NCI-H1105 (cell line): ENCODE data around the gene MAEL.

ENCODE experiments used
- DNase-seq: peaks from one replicate; lab custom pipeline; 2025; lab: John Stamatoyannopoulos, UW

The MAEL gene

GRCh38 chr1:166988974-166989515 is at the start of gene MAEL:
MAEL (plus strand) TSS chr1:166989280; CDS start chr1:166989353, 73 bp downstream.
- no peak for DNase-seq

DNA sequence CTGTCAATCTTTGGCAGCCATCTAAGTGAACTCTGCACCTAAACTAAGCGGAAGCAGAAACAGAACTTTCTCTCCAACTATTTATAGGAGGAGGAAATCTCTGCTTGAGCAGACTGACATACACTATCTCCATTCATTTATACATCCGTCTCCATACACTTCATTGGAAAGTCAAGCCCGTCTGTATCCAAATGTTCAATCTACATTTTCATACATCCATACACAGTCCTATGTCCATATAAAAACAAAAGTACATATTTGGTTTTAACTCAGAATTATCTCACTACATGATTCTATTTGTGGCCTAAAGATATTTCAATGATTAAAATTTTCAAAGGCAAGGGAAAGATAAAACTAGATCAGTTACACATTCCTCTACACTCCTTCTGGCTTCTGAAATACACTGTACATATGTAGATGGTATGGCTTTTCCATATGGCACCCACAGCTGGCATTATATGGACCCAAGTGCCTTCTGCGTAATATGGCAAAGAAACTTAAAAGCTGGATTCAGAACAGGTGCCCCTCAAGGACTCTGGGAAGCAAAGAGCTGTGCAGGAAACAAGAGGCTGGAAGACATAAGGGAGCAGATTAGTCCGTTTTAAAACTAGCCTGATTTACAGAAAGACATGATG is 49.2 kb upstream of the MAEL start:
- DNase-seq = no peak

DNA sequence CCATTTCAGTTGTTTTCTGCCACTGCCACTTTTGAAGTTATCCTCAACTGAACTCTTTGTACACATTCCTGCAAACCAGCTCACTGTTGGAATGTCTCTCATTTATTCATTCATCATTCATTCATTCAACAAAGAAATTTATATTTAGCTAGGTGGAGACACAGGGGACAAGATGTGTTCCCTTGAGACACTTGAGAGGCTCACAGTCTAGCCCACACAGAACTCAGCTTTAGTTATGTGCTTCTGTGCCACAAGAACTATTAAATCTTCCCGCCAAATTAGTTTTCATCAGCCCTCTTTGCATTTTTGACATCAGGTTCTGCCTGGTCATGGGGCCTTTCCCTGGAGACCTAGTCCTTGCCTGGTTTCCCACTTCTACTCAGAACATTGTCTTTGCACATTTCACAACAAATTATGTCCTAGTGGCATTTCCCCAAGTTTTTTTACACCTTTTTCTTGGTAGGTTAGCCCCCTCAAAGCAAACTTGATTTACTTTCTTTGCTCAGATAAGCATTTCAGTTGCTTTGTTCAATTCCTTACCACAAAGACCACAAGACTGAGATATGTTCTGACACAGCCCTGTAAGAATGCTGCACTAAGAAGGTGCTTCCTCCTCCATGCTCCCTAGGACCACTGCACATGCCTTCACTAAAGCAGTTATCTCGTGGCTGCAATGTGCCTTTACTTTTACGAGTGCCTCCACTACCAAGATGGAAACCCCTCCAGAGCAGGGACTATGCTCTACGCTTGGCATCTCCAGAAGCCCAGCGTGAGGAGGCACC is 44.7 kb upstream of the MAEL start:
- DNase-seq = no peak

DNA sequence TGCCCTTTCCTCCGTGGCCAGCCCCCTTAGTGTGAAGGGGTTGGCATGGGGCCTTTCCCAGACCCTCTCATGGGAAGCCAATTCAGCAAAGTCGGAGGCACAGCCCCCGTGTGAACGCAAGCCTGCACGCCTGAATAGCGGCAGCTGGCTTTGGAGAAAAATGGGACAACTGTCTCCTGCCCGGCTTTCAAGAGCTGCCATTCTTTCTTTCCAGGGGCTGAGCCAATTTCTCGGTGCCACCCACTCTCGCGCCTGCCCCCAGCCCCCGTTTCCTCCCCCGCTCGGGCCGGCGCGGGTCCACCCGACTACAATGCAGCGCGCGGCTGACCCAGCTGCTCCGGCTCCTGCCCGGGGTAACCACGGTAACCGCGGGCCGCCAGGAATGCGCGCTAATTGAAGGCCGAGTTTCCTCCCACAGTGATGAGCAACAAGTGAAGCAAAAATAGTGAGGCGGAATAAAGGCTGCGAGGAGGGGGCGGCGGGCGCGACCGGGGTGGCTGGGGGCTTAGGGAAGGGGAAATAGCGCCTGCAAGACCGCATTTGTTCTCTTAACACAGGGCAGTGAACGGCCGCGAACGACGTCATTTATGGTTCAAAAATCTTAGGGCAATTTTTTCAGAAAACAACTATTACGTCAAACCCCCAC is 41.6 kb upstream of the MAEL start:
- DNase-seq = peak; percentile 59

- DNase-seq = no peak
Measured at GRCh38 chr1:166948856-166949350, 40.2 kb upstream of the MAEL start.

DNA sequence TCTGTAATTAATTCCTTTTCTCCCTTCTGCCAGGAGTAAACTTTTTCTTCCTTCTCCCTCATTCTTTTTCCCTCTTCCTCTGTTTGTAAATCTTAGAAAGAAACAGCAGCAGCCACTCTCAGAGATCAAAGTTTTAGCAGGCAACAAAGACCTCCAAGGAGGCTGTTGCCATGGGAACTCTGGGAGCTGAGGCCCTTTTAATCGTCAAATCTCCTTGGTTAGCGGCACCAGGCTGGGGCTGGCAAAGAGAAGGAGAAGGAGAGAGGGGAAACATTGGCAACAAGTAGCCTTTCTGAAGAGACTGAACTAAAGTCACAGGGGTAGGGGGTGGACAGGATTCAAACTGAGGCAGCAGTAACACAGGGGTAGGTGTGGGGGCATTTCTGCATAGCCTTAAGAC is 38.9 kb upstream of the MAEL start:
- no peak for DNase-seq

GRCh38 chr1:166951050-166951449 is 38.0 kb upstream of the MAEL start:
- DNase-seq = no peak

DNA sequence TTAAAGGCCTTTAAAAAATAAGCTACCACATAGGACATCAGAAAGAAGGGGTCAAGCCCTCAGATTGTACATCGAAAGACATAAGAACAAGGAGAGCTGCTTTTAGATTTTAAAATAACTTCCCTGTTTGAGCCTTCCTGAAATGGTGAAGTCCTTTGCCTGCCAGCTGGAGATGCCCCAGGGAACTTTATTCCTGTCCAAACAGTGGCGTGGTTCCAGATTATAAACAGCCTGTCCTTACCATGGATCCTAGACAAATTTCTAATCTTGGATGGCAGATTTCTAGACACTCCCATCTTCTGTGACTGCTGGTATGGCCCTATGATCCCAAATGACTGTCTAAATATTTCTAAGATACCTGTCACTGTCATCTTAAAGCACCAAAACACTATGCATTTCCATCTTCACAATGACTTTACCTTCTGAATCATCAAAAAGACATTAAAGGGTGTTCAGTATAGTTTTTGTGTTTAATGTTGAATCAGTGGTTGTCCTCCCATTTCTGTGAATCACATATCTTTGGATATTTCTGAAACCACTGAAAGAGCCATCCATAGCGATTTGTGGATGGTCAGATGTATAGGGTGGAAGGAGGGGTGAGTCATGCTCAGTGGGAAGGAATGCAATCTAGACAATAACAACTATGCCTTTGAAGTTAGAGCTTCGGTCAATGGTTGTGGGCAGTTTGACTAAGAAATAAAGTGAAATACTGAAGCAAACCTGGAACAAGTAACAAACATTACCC is 36.9 kb upstream of the MAEL start:
- no peak for DNase-seq

GRCh38 chr1:166953491-166953890 is 35.6 kb upstream of the MAEL start:
- DNase-seq = no peak

- no peak for DNase-seq
Measured at GRCh38 chr1:166956057-166956850, 32.8 kb upstream of the MAEL start.

- DNase-seq = no peak
Measured at GRCh38 chr1:166956872-166957271, 32.2 kb upstream of the MAEL start.

- no peak for DNase-seq
Measured at GRCh38 chr1:166960858-166961474, 28.1 kb upstream of the MAEL start.

GRCh38 chr1:166969074-166969677 is 19.9 kb upstream of the MAEL start:
- no peak for DNase-seq

- DNase-seq = no peak
Measured at GRCh38 chr1:166971252-166971651, 17.8 kb upstream of the MAEL start.

DNA sequence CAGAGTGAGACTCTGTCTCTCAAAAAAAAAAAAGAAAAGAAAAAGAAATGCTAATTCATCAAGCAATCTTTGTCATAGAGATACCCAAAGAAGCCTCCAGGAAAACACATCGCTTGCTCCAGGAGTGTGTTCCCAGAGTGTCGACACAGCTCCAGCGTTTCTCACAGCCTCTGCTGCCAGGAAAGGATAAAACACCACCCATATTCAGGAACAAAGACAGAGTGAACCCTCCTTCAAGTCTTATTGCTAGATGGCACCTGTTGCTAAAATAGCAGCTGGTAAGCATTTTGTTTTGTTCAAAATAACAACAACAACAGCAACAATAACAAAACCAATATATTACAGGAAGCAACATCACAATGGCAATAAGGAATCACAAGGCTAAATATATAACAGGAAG is 16.9 kb upstream of the MAEL start:
- DNase-seq = peak; percentile 11

DNA sequence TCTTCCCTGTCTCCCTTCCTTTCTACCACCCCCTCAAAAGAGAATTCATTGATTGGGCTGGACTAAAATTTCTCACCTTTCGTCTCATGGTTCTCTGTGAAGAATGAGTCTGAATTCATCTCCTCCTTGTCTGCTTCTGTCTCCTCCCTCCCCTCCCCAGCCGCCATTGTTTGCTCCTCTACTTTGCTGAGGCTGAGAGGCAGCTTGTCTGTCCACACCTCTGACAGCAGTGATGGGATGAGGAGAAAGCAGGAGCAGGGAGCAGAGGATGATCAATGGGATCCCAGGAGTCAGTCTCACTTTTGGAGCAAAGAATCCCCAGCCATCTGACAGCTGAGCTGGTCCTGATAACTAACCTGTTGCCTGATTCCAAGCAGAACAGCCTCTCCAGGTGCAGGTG is 16.3 kb upstream of the MAEL start:
- DNase-seq = peak; percentile 46

- no peak for DNase-seq
Measured at GRCh38 chr1:166974647-166975345, 14.3 kb upstream of the MAEL start.

DNA sequence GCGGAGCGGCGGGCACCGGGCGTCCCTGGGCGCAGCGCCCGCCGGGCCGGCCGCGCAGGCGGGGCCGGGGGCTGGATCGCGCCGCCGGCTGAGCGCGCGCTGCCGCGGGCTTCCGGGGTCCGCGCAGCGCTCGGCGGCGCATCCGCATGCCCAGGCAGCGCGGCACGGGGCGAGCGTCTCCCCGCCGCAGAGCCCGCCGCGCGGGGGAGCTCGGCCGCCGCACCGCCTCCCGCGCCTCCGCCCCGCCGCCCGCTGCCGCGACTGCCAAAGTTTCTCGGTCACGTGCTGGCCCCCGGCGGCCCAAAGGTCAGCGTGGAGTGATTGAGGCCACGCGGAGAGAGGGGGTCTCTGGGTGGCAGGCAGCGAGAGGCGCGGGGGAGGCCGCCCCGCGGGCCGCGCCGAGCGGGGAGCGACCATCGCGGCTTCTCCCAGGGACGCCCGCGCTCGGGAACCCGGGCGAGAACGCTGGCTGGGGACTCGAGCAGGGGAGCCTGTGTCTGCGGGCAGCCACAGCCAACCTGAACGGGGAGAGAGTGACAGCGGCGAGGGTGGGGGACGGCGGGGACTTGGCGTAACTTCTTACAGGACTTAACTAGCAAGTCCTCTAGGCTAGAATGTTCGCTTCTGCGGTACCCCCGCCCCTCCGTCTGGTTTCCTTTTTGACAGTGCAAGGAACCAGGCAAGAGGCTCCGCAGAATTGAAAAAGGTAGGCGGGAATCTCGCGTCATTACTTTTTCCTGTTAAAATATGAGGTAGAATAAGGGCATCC is 13.5 kb upstream of the MAEL start, which contains the start of gene ILDR2:
TSS of gene ILDR2 (minus strand) at position 180 of the 769 bp plus-strand sequence. CDS start 272 bp downstream, outside the sequence.
- DNase-seq = peak; percentile 48

DNA sequence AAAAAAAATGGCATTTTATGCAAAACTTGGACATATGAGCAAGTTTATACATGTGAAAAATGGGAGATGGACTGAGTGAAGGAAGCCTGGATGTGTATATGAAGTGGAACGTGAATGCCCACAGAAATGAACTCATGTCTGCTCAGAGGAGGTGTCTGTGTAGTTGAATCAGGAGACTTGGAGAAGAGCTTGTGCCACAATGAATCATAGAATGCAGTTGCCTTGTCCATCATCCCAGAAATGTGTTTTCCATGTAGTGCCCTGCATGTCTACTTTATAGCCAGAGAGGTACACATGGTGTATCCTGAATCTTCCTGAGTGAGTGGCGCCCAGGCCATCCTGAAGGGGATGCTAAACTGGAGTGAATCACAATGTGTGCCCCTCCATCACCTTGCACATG is 11.1 kb upstream of the MAEL start:
- no peak for DNase-seq
